Measurements from ENCODE around the gene SMAD3. TPM values are rescaled to one million over a fixed set of nuclear protein-coding genes. Genes with fewer than 3 reads are reported as not detected.

Gene SMAD3
- total and polyA plus RNA-seq, 8 donors, result 30.9 to 53.6 (median 50.4) TPM

DNA sequence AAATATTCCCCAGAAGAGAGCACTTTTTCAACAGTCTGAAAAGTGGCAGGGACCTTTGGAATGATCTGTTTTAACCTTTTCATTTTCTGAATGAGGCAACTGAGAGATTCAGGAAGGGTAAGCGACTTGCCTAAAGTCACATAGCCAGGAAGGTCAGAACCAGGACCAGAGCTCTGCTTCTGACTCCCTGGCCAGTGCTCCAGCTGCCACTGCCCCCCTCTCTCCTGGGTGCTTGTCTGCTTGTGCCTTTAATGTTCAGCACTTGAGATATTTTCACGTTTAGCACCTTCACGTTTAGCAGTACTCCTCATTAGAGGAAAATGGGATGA is 68.3 kb downstream of the SMAD3 start:
- H3K4me3 ChIP-seq, result no peak overlapping the region
- DNase-seq (no peak), ATAC-seq (no peak)
- TF ChIP-seq, protein P1, sequence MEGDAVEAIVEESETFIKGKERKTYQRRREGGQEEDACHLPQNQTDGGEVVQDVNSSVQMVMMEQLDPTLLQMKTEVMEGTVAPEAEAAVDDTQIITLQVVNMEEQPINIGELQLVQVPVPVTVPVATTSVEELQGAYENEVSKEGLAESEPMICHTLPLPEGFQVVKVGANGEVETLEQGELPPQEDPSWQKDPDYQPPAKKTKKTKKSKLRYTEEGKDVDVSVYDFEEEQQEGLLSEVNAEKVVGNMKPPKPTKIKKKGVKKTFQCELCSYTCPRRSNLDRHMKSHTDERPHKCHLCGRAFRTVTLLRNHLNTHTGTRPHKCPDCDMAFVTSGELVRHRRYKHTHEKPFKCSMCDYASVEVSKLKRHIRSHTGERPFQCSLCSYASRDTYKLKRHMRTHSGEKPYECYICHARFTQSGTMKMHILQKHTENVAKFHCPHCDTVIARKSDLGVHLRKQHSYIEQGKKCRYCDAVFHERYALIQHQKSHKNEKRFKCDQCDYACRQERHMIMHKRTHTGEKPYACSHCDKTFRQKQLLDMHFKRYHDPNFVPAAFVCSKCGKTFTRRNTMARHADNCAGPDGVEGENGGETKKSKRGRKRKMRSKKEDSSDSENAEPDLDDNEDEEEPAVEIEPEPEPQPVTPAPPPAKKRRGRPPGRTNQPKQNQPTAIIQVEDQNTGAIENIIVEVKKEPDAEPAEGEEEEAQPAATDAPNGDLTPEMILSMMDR (IDR thresholded peaks at IDR 0.05), result no peak
- intact Hi-C loops (cut with DNase I), result no loop called here
- H3K4me1 ChIP-seq, result peaks cover 40 to 78% of the 10 kb centered on the region in 2 donors
- no peaks in the 10 kb centered on the region for H3K27me3 ChIP-seq
- H3K9me3 ChIP-seq, result no peaks in the 10 kb centered on the region
- no peaks in the 10 kb centered on the region for H3K36me3 ChIP-seq
- H3K27ac ChIP-seq, result peak overlapping the region; percentile 61 to 77

DNA sequence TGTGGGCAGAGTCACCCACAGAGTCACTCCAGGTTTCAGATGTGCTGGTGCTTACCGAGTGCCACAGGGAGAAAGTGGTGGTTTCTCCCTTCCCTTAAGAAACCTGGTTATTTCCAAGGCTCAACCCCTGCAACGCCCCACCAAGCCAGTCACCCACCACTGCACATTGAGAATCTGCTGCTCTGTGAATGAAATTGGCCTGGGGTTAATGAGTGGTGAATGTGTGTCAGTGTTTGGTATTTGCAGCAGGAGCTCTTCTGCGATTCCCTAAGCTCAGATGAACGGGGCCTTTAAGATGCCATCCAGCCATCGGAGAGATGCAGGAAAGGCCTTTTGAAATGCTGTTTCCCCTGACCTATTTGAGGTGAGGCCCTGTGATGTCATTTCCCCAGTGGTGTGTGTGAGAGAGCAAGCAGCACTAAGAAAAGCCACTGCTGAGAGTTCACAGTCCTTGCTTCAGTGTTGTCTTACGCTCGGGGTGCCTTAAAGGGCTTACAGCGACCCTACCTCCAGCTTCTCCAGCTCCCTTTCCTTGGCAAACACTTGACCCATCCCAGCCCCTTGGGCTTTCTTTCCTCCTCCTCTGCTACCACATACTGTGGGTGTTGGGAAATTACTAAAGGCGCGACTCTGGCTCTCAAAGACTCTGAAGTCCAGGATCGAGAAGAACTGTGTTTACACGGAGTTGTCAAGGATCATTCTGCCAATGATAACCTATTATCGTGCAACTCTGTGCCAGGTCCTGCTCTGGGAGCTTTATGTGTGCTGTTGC is 68.9 kb downstream of the SMAD3 start:
- peak overlapping the region; percentile 61 to 77 for H3K27ac ChIP-seq
- H3K4me1 ChIP-seq, result peaks cover 46 to 79% of the 10 kb centered on the region in 2 donors
- ATAC-seq (peak; percentile 75), DNase-seq (no peak)
- no peaks in the 10 kb centered on the region for H3K27me3 ChIP-seq
- TF ChIP-seq, protein P1 (IDR thresholded peaks at IDR 0.05), result no peak
- no peaks in the 10 kb centered on the region for H3K36me3 ChIP-seq
- H3K9me3 ChIP-seq, result no peaks in the 10 kb centered on the region
- intact Hi-C loops (cut with DNase I), result no loop called here
- no peak overlapping the region for H3K4me3 ChIP-seq

DNA sequence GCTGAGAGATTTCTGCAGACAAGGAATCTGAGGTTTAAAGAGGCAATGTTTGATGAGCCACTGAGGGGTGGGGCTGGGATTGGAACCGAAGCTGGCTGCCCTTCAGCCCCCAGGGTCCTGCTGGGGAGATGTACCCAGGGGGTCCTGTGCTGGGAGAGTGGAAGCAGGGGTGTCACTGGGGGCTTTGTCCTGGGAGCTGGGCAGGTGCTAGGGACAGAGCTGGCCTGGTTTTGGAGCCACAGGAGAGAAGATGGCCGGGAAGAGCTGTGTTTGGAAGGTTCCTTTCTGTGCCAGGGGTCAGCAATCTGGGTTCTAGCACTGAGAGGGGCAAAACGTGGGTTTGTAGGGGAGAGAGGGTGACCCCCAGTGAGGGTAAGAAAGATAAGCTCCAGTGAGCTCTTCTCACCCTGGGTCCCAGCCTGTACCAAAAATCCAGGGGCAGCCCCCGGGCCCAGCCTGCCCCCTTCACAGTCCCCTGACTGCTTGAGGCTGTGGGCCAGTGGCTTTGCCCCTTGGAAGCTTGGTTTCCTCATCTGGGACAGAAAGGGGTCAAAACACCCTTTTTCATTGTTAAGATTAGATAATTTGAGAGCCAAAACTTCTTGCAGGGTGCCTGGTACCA is 69.6 kb downstream of the SMAD3 start:
- Histone ChIP-seq H3K36me3 (no peaks in the 10 kb centered on the region), H3K4me1 (peaks cover 49 to 86% of the 10 kb centered on the region in 2 donors), H3K4me3 (no peak overlapping the region), H3K27me3 (no peaks in the 10 kb centered on the region), H3K9me3 (no peaks in the 10 kb centered on the region), H3K27ac (peak overlapping the region; percentile 61 to 77)
- TF ChIP-seq, protein P1 (IDR thresholded peaks at IDR 0.05), result no peak
- no peak for ATAC-seq
- no peak for DNase-seq
- intact Hi-C loops (cut with DNase I), result no loop called here

DNA sequence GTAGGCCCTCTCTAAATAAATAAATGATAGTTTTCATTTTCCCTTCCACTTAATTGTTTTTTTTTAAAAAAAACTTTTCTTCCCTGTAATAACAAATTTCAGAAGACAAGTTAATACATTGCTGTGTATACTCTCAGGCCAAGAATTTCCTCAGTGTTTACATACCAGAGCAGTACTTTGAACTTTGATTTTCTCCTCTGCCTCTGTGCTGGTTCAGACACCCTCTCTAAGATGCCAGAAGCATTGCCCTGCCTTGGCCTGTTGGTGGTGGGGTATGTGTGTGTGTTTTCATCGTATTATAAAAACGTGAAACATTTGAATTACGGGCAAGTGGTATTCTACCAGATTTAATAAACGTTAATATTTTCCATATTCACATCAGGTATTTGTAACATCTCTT is 70.1 kb downstream of the SMAD3 start:
- peaks cover 52 to 86% of the 10 kb centered on the region in 2 donors for H3K4me1 ChIP-seq
- peak overlapping the region; percentile 61 to 77 for H3K27ac ChIP-seq
- H3K27me3 ChIP-seq, result no peaks in the 10 kb centered on the region
- no peaks in the 10 kb centered on the region for H3K9me3 ChIP-seq
- no peak overlapping the region for H3K4me3 ChIP-seq
- DNase-seq, result peak in 1 of 4 donors; percentile 53
- H3K36me3 ChIP-seq, result no peaks in the 10 kb centered on the region
- intact Hi-C loops (cut with DNase I), result no loop called here
- peak; percentile 76 for ATAC-seq
- TF ChIP-seq, protein P1 (IDR thresholded peaks at IDR 0.05), result no peak

DNA sequence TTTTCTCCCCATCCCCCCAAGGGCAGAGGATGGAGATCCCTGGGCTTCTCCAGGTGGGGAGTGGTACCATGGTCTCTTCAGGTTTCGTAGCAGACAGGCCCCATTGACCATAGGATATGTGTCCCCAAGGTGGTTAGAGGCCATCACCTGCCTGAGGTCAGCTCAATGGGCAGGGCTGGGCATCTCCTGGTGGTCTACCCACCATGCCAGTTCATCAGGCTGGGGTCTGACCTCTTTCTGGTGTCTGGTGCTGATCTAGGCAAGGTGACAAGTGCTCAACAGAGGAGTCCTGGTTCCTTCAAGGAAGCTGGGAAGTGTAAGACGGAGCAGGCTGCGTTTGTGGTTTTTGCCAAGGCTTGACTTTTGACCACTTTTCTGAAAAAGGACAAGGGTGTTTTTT is 71.4 kb downstream of the SMAD3 start:
- Histone ChIP-seq H3K27ac (peak overlapping the region in 1 of 2 donors; percentile 19), H3K27me3 (no peaks in the 10 kb centered on the region), H3K4me1 (peaks cover 55 to 81% of the 10 kb centered on the region in 2 donors), H3K4me3 (no peak overlapping the region), H3K36me3 (no peaks in the 10 kb centered on the region), H3K9me3 (no peaks in the 10 kb centered on the region)
- ATAC-seq (no peak), DNase-seq (no peak)
- intact Hi-C loops (cut with DNase I), result no loop called here
- TF ChIP-seq, protein P1 (IDR thresholded peaks at IDR 0.05), result no peak

Data from left lung (tissue), 10 donors.